GM12875 (cell line): ENCODE results near the gene RUNX2.

ENCODE experiments used
- H3K4me3 ChIP-seq: one replicate; pipeline ENCODE4 v1.5.1; 2011; ENCODE audit warnings: low read depth, low read length, control low read depth
- TF ChIP-seq, protein P1 (sequence below): IDR thresholded peaks from 2 replicates; pipeline ENCODE4 v1.5.1; 2011; ENCODE audit warnings: low read depth, mild to moderate bottlenecking, control low read depth, inconsistent platforms, low read length, moderate library complexity, borderline replicate concordance; ENCODE audit not compliant: insufficient read depth

RUNX2 gene

DNA sequence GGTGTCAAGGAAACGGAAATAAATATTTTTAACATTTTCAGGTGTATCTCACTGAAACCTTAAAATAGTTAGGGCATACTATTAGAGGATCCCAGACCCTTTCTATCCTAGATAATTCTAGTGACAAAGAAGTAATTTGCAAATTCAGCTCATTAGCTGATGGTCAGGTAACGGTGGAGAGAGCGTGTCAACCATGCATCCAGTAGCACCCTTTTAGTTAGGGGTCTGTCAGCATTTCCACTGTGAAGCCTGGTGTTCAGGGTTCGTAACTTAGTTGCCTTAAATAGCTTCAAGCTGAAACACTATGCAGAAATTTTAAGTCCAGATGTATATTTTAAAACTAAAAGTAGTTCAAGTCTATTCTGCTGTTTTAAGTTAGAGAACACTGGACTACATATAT, 98.1 kb downstream of the RUNX2 start:
- TF ChIP-seq, protein P1, sequence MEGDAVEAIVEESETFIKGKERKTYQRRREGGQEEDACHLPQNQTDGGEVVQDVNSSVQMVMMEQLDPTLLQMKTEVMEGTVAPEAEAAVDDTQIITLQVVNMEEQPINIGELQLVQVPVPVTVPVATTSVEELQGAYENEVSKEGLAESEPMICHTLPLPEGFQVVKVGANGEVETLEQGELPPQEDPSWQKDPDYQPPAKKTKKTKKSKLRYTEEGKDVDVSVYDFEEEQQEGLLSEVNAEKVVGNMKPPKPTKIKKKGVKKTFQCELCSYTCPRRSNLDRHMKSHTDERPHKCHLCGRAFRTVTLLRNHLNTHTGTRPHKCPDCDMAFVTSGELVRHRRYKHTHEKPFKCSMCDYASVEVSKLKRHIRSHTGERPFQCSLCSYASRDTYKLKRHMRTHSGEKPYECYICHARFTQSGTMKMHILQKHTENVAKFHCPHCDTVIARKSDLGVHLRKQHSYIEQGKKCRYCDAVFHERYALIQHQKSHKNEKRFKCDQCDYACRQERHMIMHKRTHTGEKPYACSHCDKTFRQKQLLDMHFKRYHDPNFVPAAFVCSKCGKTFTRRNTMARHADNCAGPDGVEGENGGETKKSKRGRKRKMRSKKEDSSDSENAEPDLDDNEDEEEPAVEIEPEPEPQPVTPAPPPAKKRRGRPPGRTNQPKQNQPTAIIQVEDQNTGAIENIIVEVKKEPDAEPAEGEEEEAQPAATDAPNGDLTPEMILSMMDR = no peak
- no peak overlapping the region for H3K4me3 ChIP-seq

- TF ChIP-seq, protein P1 = no peak
- no peak overlapping the region for H3K4me3 ChIP-seq
These were observed 99.6 kb downstream of the RUNX2 start for GRCh38 chr6:45427726-45428125.

GRCh38 chr6:45428727-45429126, 100.6 kb downstream of the RUNX2 start:
- TF ChIP-seq, protein P1 = no peak
- H3K4me3 ChIP-seq = no peak overlapping the region

- H3K4me3 ChIP-seq = no peak overlapping the region
- TF ChIP-seq, protein P1 = no peak
These were observed 102.6 kb downstream of the RUNX2 start for GRCh38 chr6:45430590-45431202.

DNA sequence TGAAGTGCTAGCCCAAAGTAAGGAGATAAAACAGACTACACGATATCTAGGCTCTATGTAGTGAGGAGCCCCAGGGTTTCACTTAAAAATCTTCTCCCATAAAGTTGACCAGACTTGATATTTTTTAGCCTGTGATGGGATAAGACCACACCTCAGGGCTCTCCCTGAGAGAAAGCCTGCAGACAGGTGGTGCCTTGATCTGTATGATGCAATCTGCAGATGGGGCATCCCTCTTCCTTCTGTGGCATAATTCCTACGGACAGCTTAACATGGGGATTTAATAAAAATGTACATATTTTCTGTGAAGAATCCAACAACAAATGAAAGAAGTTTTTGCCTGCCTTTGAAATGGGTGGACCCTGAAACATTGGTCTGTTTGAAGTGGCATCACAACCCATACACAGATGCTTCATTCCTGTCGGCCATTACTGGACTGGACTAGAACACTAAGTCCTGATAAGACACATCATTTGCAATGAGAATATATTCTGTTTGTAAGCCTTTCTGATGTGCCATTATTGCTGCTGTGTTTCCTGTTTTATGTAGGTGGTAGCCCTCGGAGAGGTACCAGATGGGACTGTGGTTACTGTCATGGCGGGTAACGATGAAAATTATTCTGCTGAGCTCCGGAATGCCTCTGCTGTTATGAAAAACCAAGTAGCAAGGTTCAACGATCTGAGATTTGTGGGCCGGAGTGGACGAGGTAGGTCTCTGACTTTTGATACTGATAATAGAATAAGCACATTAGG, 103.4 kb downstream of the RUNX2 start:
- TF ChIP-seq, protein P1 = no peak
- no peak overlapping the region for H3K4me3 ChIP-seq

DNA sequence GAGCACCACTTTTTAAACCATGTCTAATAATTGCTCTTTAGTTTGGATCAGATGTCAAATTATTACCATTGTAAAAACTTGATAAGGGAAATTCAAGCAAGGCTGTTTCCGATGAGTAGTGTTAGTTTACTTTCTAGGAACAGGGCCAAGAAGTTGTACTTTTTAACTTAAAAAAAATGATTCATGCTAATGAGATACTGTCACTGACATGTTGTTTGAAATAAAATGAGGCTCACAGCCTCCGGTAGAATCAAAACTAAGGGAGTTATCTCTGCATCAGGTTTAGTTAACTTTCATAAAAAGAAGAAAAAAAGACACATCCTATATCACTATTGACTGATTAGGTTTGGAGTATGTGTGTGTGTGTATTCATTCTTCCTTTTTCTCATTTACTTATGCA, 104.8 kb downstream of the RUNX2 start:
- H3K4me3 ChIP-seq = no peak overlapping the region
- TF ChIP-seq, protein P1 = no peak
